ENCODE data around the gene CEP85. TPM values are rescaled to one million over a fixed set of nuclear protein-coding genes. Genes with fewer than 3 reads are reported as not detected.

Gene CEP85
- total and polyA plus RNA-seq, 9 of the 15 experiments (the other 6 are each of a cell fraction or from before 2014, with no cell fraction given) = 42.1 to 140 (median 92.6) TPM

DNA sequence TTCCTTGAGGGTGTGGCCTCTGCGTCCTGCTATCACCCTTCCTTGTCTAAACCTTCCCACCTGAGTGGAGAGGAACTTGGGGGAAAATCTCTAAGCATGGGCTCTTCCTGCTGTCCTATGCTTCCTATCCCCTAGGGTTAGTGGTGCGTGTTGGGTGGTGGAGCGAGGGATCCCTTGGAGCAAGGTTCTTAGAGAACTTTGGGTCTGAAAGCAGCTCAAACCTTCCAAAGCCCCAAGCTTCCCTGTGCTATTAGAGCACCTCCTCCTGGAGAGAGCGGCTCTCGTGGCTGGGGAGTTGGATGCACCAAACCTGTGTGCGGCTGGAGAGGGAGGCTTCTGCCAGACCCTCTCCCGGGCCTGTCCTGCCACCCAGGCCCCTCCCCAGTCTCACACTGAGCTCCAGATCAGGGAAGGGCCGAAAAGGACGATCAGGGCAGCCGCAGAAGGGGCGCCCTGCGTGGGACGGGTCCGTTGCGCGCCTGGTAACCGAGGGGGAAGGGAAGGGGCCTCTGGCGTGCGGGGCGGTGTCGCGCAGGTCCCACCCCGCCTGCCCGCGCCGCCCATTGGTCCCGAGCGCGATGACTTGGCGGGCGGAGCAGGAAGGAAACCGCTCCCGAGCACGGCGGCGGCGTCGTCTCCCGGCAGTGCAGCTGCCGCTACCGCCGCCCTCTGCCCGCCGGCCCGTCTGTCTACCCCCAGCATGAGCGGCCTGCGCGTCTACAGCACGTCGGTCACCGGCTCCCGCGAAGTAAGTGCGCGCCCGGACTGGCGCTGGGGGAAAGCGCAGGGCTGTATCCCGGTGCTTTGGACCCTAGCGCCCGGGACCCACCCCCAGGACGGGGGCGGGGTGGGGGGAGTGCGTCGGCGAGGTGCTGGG lies 45.7 kb downstream of the CEP85 start, which contains the start of gene SH3BGRL3 (continued):
- TF ChIP-seq, protein P1, sequence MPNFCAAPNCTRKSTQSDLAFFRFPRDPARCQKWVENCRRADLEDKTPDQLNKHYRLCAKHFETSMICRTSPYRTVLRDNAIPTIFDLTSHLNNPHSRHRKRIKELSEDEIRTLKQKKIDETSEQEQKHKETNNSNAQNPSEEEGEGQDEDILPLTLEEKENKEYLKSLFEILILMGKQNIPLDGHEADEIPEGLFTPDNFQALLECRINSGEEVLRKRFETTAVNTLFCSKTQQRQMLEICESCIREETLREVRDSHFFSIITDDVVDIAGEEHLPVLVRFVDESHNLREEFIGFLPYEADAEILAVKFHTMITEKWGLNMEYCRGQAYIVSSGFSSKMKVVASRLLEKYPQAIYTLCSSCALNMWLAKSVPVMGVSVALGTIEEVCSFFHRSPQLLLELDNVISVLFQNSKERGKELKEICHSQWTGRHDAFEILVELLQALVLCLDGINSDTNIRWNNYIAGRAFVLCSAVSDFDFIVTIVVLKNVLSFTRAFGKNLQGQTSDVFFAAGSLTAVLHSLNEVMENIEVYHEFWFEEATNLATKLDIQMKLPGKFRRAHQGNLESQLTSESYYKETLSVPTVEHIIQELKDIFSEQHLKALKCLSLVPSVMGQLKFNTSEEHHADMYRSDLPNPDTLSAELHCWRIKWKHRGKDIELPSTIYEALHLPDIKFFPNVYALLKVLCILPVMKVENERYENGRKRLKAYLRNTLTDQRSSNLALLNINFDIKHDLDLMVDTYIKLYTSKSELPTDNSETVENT (CRISPR knock-in tag; IDR thresholded peaks at IDR 0.05) = peak; percentile 88
- TF ChIP-seq RAD51 (IDR thresholded peaks at IDR 0.05; ENCODE audit: borderline replicate concordance, low read depth) (no peak), KLF13 (tag; IDR thresholded peaks at IDR 0.05; ENCODE audit: borderline replicate concordance, low read depth) (0 out of 2 replicates have a peak, but pooled peaks have one; percentile 24), GTF2A2 (tag; IDR thresholded peaks at IDR 0.05) (no peak), ZNF77 (CRISPR knock-in tag; IDR thresholded peaks at IDR 0.05) (0 out of 2 replicates have a peak, but pooled peaks have one; percentile 69), KLF16 (IDR thresholded peaks at IDR 0.05) (0 out of 2 replicates have a peak, but pooled peaks have one; percentile 4), EP400 (IDR thresholded peaks at IDR 0.05) (peak; percentile 63; the same call in 1 of the 2 replicates), HEY1 (CRISPR knock-in tag; IDR thresholded peaks at IDR 0.05; ENCODE audit: borderline replicate concordance) (0 out of 2 replicates have a peak, but pooled peaks have one; percentile 36), NUFIP1 (IDR thresholded peaks at IDR 0.05; ENCODE audit: partially characterized antibody) (no peak), FOS (IDR thresholded peaks at IDR 0.05; ENCODE audit: extremely low read depth, insufficient read length) (no peak), CCAR2 (IDR thresholded peaks at IDR 0.05; ENCODE audit: low read depth, low read length) (no peak), RFX5 (IDR thresholded peaks at IDR 0.05; ENCODE audit: low read depth, low read length) (no peak), JUND (IDR thresholded peaks at IDR 0.05; ENCODE audit: borderline replicate concordance, low read depth, low read length) (peak; percentile 31; the same call in 1 of the 2 replicates), JUND (tag; IDR thresholded peaks at IDR 0.05; ENCODE audit: borderline replicate concordance, low read depth, low read length) (peak; percentile 54; the same call in 1 of the 3 replicates), MTA1 (IDR thresholded peaks at IDR 0.05; ENCODE audit: borderline replicate concordance) (0 out of 2 replicates have a peak, but pooled peaks have one; percentile 19), CHCHD3 (CRISPR knock-in tag; IDR thresholded peaks at IDR 0.05) (no peak), ZNF274 (IDR thresholded peaks at IDR 0.05; ENCODE audit: borderline replicate concordance, low read depth, low read length) (no peak), HDAC6 (IDR thresholded peaks at IDR 0.05; ENCODE audit: low read depth, low read length) (0 out of 2 replicates have a peak, but pooled peaks have one; percentile 28), CAMTA2 (CRISPR knock-in tag; conservative IDR thresholded peaks at IDR 0.05) (peak; percentile 83; the same call in 1 of the 2 replicates)
- TF ChIP-seq, protein P2, sequence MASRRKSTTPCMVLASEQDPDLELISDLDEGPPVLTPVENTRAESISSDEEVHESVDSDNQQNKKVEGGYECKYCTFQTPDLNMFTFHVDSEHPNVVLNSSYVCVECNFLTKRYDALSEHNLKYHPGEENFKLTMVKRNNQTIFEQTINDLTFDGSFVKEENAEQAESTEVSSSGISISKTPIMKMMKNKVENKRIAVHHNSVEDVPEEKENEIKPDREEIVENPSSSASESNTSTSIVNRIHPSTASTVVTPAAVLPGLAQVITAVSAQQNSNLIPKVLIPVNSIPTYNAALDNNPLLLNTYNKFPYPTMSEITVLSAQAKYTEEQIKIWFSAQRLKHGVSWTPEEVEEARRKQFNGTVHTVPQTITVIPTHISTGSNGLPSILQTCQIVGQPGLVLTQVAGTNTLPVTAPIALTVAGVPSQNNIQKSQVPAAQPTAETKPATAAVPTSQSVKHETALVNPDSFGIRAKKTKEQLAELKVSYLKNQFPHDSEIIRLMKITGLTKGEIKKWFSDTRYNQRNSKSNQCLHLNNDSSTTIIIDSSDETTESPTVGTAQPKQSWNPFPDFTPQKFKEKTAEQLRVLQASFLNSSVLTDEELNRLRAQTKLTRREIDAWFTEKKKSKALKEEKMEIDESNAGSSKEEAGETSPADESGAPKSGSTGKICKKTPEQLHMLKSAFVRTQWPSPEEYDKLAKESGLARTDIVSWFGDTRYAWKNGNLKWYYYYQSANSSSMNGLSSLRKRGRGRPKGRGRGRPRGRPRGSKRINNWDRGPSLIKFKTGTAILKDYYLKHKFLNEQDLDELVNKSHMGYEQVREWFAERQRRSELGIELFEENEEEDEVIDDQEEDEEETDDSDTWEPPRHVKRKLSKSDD (conservative IDR thresholded peaks at IDR 0.05; ENCODE audit: low read length) = no peak
- TF ChIP-seq, protein P3, sequence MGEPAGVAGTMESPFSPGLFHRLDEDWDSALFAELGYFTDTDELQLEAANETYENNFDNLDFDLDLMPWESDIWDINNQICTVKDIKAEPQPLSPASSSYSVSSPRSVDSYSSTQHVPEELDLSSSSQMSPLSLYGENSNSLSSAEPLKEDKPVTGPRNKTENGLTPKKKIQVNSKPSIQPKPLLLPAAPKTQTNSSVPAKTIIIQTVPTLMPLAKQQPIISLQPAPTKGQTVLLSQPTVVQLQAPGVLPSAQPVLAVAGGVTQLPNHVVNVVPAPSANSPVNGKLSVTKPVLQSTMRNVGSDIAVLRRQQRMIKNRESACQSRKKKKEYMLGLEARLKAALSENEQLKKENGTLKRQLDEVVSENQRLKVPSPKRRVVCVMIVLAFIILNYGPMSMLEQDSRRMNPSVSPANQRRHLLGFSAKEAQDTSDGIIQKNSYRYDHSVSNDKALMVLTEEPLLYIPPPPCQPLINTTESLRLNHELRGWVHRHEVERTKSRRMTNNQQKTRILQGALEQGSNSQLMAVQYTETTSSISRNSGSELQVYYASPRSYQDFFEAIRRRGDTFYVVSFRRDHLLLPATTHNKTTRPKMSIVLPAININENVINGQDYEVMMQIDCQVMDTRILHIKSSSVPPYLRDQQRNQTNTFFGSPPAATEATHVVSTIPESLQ (CRISPR knock-in tag; IDR thresholded peaks at IDR 0.05) = peak; percentile 92; the same call in 1 of the 2 replicates

Measured in K562 (cell line).